GM19351 (cell line): ENCODE data around the gene IL17RA.
"Not testable (repeated sequence)": the region's sequence is repeated elsewhere in the genome, so short reads cannot be mapped to it uniquely, and the experiment has no call there.

Experiments
- ATAC-seq: cut with Tn5 transposase; IDR thresholded peaks from one replicate; pipeline ENCODE4 v1.9.1; 2021; ENCODE audit warnings: mild to moderate bottlenecking, moderate library complexity; ENCODE audit not compliant: unreplicated experiment

The IL17RA gene, protein sequence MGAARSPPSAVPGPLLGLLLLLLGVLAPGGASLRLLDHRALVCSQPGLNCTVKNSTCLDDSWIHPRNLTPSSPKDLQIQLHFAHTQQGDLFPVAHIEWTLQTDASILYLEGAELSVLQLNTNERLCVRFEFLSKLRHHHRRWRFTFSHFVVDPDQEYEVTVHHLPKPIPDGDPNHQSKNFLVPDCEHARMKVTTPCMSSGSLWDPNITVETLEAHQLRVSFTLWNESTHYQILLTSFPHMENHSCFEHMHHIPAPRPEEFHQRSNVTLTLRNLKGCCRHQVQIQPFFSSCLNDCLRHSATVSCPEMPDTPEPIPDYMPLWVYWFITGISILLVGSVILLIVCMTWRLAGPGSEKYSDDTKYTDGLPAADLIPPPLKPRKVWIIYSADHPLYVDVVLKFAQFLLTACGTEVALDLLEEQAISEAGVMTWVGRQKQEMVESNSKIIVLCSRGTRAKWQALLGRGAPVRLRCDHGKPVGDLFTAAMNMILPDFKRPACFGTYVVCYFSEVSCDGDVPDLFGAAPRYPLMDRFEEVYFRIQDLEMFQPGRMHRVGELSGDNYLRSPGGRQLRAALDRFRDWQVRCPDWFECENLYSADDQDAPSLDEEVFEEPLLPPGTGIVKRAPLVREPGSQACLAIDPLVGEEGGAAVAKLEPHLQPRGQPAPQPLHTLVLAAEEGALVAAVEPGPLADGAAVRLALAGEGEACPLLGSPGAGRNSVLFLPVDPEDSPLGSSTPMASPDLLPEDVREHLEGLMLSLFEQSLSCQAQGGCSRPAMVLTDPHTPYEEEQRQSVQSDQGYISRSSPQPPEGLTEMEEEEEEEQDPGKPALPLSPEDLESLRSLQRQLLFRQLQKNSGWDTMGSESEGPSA

DNA sequence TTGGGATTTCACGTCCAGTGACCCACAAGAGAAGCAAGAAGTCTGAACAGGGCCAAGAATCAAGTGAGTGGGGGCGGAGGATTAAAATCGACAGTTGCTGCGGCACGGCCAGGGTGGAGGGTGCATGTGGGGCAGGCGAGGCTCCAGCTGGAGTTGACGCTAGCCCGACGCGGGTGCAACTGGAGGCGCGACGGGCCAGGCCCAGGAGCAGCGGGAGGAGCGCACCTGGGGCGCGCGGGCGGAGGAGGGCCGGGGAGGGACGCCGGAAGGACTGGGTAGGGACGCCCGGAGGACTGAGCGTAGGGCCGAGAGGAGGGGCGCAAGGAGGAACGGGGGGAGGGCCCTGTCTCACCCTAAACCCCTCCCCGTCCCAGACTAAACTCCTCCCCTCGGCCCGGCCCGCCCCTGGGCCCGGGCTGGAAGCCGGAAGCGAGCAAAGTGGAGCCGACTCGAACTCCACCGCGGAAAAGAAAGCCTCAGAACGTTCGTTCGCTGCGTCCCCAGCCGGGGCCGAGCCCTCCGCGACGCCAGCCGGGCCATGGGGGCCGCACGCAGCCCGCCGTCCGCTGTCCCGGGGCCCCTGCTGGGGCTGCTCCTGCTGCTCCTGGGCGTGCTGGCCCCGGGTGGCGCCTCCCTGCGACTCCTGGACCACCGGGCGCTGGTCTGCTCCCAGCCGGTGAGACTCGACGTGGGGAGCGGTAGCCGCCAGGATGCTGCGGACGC lies at the start of gene IL17RA:
Gene IL17RA (plus strand): TSS at position 447 of the 723 bp plus-strand sequence. CDS start 92 bp downstream, at position 539.
- peak; percentile 95 for ATAC-seq

DNA sequence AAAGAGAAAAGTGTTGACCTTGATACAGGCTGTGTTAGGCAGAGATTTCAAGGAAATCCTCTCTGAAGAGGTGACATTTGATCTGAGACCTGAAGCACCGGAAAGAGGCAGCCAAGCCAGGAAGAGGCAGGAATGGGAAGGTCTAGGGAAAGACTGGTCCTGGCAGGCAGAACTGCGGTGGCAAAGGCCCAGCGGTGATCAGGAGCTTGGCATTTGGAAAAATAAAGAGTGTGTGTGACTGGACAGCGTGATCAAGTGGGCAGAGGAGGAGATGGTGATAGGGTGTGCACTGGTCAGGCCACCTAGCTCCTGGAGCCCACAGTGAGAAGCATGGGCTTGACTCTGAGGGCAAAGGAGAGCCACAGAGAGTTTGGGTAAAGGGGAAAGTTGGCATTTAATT lies 49.6 kb upstream of the IL17RA start:
- no peak for ATAC-seq

DNA sequence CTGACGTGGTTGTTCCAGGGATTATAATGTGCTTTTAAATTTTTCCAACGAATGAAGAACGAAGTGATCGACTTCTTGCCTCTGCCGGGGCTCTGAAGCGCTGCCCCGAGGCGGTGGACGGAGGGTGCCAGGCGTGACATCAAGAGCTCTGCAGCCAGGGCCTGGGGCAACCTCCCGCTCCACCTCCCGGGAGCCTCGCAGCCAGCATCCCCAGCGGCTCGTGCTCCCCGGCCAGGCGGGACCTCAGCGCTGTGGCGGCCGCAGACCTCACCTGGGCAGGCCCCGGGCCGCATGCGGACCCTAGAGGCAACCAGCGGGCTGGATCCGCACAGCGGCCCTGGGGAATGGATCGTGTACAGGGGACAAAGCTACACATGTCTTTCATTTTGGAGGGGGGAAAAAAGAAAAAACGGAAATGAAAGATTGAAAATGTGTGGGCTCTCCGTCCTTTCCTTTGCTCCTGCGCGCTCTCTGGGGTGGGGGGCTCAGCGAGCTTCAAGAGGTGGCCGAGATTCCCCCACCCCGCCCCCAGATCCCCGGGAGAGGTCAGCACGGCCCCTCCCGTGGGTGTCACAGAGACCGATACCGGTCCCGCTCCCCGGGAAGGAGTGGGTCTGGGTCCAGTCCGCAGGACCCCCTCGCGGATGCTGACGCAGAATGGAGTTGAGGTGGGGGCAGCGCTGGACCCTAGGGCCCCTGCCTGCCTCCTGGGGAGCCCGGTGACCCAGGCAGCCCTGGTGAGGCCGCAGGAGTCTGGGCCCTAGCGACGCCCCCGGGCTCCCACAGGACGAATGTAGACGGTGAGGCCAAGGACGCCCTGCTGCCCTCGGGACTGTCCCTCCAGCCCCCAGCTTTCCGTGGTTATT lies 48.6 kb upstream of the IL17RA start:
- not testable (repeated sequence) for ATAC-seq

DNA sequence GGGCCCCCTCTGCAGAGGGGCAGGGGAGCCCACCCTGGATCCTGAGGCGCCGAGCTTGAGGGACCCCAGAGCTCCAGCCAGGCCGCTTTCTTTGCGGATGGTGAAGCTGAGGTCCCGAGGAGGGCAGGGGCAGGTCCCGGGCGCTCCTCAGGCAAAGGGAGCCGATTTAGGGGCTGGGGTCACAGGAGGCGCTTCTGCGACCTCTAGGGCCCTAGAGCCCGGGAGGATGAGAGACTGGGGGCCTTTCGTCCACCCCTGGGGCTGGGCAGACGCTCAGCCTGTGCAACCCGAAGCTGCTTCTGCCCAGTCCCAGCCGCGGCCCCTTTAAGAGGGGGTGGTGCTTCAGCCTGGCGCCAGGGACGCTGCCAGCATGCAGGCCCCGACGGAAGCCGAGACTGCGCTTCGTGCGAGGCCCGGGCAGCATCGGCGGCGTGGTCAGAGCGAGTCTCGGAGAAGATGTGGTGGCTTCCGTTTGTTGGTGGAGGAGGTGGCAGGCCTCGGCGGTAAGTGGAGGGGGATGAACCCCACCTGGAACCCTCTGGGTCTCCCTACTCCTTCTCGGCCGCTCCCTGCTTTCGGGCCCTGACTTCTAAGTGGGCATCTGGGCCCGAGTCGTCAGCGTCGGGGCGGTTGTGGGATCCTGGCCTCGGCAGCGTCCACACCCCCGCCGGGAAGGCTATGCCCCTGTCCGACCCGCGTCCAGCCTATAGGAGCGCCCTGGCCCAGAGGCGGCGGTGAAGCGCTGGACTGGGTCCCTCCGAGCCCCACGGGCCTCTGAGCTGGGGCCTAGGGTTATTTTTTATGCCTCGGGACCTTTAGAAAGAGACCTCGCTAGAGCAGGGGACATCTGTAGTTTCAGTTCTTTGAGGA lies 47.7 kb upstream of the IL17RA start:
- ATAC-seq: not testable (repeated sequence)

DNA sequence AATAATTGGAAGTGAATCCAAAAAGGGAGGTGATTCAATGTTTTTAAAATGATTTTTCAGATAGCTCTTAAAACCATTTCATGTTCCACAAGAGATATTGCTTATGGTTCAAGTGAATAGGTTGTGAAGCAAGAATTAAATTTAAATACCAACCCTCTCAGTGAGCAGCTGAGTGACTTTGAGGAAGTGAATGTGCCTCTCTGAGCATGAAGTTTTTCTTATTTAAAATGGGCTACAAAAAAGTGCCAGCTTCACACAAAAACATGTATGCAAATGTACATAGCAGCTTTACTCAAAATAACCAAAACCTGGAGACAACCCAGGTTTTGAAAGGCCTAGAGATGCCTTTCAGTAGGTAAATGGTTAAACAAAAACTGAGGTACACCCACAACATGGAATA lies 41.3 kb upstream of the IL17RA start:
- no peak for ATAC-seq

DNA sequence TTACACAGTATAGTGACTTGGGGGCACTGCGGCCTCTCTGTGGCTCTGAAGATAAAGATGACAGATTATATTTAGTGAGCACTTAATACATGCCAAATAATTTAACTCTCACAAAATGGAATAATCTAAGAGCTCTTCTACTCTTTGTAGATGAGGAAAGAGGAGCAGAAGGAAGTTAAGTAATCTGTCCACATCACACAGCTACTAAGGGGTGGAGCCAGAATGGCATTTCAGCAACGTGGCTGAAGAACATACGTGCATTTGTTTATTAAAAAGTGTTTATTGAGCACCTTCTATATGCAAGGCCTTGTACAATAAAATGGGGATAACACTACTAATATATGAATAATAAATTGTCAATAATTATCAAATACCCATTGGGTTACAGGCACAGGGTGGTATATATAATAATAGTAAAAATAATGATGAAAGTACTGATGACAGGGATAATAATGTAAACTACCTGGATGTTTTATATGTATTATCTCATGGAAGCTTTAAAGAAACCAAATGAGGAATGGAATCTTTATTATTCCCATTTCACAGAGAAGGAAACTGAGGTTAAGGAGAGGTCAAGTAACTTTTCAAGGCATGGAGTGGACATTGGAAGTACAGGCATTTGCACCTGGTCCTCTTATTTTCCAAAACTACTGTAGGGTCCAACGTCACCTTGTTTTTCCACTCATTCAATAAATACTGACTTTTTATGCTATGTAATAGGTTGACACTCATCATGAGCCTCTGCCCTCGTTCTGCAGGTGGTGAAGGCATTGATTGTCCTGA lies 38.0 kb upstream of the IL17RA start:
- no peak for ATAC-seq

DNA sequence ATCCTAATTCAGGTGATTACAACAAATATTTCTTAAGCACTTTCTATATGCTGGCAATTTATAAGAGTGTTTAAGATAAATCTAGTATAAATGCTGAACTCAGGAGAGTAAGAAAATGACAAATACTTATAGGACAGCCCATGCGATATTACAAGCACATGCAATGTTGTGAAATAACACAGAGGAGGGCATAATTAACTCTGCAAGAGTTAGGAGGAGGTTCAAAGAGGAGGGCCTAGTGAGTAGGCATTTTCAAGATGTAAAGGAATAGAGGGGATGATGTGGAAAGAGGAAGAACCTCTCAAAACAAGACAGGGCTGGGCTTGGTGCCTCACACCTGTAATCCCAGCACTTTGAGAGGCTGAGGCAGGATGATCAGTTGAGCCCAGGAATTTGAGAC lies 37.1 kb upstream of the IL17RA start:
- ATAC-seq: no peak

DNA sequence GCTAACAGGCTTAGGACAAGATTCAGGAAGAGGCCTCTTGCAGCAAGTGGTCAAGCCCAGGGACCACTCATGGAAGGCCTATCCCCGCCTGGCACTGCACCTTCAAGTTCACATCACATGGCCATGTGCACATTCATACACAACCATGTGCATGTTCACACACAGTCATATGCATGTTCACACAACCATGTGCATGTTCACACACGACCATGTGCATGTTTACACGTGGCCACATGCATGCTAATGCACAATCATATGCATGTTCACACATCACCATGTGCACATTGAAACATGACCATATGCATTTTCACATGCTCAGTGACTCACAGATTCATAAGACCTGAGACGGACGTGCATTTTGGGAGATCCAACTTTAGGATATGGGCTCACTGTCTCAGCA lies 28.7 kb upstream of the IL17RA start:
- no peak for ATAC-seq

DNA sequence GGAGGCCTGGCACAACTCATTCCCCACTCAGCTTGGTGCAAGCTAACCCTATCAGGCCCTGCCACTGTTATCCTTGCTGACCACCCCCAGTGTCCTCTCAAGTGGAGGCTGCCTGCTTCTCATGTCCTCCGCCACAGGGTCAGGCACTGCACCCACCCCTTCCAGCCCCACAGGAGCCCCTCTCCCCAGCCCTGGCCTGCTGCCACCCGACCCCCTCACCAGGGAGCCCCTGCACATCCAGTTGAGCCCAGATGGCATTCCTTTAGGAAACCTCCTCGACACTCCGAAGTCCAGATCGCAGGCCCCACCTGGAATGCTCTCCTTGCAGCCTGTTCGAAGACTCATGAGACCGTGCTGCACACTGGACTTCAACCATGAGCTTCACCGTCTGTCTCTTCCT lies 28.0 kb upstream of the IL17RA start:
- ATAC-seq: no peak

DNA sequence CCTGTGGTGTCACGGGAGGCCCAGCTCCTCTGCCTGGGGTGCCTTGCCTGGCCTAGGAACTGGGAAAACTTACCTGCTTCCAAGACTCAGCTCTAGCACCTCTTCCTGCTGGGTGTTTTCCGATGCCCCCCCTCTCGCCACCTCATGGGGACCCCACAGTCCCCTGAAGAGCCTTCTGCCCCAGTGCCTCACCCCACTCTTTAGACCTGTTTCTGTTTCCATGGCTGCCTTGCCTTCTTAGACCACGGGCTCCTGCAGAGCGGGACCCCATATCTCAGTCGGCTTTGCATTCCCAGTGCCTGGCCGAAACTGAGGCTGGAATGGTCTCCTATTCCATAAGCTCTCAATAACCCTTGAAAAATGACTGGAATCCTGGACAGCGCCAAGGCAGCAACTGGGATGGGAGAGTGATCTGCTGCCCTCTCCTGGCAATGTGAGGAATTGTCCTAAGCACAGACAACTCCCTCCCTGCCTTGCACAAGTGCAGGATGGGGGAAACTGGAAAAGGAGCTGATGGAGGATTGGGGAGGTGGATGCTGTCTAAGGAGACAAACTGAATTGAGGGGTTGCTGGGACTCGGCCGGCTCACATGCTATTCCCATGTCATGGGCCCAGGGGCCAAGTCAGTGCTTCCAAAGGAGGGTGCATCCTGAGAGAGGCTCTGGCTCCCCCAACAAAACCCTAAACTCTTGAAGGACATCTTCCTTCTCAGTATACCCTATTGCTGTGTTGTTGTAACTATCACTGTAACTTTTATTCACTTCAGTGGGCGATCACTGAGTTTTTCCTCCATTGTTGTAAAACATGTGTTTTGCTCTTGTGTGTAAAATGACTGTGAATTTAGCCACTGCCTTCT lies 26.6 kb upstream of the IL17RA start:
- ATAC-seq: no peak

DNA sequence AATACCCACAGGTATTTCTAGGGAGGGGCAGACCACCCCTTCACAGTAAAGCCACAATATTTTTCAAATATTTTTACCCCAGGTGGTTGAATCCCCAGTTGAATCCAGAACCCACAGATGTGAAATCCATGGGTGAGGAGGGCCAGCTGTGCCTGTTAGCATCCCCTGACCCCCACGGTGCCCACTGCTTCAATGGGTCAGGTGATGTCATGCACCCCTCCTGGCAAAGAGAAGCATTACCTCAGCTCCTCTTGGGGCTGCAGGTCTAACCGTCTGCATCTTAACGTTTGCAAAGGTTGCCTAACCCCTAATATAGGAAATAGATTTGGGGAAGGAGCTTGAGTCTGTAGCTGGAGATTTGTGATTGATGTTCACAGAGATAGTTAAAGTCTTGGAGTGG lies 24.7 kb upstream of the IL17RA start:
- no peak for ATAC-seq

DNA sequence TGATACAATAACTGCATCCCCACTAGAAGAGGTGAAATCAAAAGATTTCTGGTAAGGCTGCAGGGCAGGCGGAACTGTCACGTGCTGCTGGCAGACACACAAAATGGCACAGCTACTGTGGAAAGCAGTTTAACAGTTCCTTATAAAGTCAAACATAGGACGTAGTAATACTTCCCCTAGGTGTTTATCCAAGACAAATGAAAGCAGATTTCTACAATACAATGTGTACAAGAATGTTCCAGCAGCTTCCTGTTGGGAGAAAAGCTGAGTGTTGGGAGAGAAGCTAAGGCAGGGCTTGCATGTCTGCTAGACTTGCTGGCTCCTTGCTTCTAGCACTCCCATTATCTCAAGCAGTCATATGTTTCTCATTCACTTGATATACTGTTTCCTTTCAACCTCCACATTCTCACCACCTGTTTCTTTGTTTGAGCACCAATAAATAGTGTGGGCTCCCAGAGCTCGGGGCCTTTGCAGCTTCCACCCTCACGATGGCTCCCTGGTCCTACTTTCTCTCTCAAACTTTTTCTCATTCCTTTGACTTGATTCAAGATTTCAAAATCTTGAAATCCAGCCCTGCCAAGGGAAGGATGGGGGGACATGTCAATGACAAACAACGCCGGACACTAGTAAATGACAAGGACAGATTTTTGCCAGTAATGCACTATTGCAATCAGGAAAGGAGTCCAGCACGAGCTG lies 21.2 kb upstream of the IL17RA start:
- no peak for ATAC-seq

DNA sequence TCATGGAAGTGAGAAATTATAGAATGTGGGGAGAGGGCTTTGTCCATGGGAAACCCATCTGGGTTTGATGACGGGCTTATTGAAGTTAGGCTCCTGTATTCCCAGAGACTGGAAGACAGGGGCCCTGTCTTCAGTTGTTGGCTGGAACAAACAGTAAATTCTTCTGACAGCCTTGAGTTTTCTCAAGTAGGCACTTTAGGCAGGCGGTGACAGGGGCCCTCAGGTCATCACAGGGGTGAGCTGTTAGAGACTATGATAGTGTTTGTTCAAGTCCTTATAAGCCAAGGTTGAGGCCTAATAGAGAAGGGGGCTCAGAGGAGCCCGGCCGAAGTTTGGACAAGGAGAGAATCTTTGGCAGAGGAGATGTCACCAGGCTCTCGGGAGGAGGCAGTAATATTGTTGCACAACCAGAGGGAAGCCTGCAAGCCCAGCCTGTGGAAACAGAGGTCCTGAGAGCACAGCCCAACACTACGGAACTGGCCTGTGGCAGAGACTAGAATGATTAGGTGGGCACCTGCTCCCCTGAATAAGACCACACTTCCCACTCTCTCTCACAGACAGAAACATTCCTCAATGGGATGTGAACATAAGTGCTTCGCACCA lies 20.2 kb upstream of the IL17RA start:
- ATAC-seq: no peak

DNA sequence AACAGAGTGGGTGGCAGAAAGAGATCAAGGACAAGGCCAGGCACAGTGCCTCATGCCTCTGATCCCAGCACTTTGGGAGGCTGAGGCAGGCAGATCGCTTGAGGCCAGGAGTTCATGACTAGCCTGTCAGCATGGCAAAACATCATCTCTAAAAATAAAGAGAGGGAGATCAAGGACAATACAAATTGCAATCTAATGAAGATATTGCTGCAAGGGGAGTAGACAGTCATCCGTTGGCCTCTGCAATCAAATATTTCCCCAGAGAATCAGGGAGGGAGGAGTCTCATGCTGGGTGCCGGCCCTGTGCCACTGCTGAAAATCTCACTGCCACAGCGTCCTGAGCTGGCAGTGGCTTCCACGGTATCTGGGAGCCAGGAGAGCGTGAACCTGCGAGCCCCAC lies 19.4 kb upstream of the IL17RA start:
- ATAC-seq: no peak

DNA sequence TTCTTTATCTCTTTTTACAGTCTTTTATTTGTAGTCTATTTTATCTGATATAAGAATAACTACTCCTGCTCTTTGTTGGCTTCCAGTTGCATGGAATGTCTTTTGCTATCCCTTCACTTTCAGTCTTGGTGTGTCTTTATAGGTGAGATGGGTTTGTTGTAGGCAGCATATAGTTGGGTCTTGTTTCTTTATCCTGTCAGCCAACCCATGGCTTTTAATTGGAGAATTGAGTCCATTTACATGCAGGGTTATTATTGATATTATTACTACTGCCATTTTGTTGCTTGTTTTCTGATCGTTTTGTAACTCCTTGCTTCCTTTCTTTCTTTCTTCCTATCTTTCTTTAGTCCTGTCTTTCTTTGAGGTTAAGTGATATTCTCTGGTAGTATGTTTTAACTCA lies 11.9 kb upstream of the IL17RA start:
- ATAC-seq: no peak

DNA sequence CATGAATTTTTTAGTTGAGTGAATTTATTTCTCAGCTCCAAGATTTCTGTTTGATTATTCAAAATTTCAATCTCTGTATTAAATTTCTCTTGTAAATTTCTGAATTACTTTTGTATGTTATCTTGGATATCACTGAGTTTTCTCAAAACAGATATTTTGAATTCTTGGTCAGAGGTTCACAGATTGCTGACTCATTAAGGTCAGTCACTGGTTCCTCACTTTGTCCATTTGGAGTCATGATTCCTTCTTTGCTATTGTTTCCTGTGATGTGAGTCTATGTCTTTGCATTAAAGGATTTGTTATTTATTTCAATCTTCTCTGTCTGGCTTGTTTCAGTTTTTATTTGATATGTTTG lies 10.2 kb upstream of the IL17RA start:
- ATAC-seq: no peak

DNA sequence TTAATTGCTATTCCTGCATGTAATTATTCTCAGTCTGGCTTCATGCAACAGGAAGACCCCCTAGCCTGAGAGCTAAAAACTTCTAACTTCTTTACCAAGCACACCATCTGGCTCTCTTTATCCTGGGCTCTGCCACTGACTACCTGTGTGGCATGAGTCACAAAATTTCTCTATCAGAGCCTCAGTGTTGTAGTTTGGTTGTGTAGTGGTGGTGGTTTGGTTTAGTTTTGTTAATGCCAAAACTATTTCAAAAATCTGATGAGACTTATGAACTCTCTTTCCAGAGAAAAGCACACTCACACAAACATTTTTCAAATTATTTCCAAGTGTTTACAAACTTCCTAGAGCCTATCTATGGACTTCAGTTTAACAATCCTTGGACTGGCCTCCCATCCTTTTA lies 7.5 kb upstream of the IL17RA start:
- ATAC-seq: no peak
